GM21390 (cell line): Measurements from ENCODE around the gene RGL4.

Source experiments
- ATAC-seq: cut with Tn5 transposase; IDR thresholded peaks from one replicate; pipeline ENCODE4 v1.9.1; 2021; ENCODE audit not compliant: unreplicated experiment

The RGL4 gene

DNA sequence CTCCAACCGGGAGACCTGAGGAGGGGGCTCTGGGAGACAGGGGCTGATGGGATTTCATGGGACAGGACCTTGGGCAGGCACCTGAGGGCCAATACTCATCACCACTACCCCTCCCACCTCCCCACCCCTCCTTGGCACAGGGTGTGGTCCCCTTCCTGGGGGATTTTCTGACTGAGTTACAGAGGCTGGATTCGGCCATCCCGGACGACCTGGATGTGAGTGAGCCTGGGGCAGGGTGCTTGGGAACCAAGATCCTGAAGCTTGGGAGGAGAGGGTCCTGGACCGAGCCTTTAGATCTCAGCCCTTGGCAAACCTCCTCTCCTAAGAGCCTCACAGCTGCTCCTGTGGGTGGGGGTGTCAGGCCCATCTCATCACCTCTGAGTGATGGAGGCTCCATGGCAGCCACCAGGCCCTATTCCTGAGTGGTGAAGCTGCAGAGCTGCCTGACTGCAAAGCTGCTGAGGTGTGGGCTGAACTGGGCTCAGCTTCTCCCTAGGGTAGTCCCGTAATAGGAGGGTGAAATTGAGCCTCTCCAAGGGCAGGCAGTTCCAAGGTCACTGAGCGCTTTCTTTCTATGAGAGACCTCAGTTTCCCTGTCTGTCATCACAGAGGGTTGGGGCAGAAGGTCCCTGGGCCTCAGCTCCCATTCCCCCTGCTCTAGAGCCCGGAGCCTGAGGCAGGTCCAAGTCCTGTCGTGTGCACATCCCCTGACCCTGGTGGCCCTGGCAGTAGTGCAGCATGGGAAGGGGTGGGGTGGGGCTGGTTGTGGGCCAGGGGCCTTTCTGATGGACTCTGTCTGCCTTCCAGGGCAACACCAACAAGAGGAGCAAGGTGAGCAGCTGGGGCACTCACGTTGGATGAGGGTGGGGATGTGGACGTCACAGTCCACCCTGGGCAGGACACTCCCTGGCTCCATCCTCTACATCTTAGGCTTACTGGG lies 6.5 kb downstream of the RGL4 start:
- ATAC-seq = no peak

DNA sequence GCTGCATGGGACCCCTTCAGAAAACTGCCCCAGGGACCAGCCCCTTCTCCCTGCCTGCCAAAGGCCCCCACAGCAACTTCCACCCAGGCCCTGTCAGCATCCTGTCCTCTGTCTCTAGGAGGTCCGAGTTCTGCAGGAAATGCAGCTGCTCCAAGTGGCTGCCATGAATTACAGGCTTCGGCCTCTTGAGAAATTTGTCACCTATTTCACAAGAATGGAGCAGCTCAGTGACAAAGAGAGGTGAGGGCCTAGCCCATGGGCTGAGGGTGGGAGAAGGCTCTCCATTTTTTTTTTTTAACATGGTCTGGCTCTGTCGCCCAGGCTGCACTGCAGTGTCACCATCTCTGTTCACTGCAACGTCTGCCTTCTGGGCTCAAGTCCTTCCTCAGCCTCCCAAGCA lies 7.3 kb downstream of the RGL4 start:
- ATAC-seq = no peak

DNA sequence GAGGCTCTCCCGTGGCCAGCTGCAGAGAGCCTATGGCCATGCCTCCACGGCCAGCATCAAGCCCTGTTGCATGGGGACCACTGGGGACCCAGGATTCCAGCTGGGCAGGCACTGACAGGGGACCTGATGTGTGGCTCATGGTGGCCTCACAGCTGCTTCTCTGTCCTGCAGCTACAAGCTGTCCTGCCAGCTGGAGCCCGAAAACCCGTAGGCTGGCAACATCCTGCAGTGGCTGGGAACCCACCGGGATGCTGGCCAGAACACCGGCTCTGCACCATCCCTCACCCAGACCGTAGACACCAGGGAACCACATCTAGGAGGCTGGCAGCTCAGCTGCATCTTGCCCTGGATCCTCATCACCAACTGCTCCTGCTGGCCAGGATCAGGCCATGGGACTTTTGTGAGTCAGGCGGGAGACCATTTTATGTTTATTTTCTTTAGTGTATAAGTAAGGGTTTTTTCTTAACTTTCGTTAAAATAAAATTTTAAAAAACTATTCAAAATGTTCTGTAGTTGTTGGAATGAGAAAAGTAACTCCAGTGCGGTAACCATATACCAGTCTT lies 7.9 kb downstream of the RGL4 start:
- ATAC-seq = no peak

DNA sequence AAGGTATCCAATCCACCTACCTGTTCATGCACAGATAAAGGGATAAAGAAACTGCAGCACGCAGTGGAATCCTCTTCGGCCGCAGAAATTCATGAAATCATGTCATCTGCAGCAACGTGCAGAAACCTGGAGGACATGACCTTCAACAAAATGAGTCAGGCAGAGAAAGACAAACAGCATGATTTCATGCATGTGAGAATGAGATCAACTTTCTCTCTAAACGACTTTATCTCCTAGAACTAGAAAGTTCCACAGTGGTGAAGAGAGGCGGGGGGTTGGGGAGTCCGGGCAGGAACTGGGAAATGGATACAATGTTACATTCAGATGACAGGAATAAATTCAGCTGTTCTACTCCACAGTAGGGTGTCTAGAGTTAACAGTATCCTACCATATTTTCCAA lies 9.9 kb downstream of the RGL4 start:
- no peak for ATAC-seq

DNA sequence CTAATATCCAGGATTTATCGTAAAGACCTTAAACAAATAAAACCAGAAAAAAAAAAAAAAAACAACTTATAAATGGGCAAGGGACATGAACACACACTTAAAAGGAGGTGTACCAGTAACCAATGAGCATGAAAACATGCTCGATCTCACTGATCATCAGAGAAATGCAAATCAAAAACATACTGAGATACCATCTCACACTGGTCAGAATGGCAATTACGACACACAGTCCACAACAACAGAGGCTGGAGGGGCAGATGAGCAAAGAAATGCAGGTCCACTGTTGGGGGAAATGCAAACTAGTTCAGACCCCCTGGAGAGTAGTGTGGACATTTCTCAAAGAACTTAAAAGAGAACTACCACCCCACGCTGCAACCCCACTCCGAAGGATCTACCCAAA lies 13.2 kb downstream of the RGL4 start:
- ATAC-seq = no peak

DNA sequence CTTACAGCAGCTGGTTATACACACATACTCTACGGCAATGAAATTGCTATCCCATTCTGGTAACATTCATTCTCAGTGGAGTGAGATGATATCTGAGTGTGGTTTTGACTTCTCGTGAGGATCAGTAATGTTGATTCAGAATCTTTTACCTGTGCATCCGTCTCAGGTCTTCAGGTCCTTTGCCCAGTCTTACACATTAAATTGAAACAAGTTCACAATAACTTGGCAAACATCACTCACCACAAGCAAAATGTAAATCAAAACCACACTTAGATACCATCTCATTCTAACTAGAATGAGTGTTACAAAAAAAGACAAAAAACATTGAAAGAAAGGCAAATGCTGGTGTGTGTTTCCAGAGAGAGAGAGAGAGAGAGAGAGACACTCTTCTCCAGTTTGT lies 14.0 kb downstream of the RGL4 start:
- ATAC-seq = no peak

DNA sequence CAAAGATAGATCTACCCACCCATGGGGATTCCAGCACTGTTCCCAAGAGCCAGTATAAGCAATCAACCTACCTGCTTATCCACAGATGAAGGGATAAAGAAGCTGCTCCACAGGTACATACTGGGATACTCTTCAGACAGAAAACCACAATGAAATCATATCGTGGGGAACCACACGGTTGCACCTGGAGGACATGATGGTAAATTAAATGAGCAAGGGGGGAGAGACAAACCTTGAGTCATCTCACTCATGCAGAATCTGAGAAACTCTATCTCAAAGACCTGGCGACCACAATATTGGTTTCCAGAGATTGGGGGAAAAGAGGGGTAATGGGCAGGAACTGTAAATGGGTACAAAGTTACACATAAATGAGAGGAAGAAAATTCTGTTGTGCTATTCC lies 14.5 kb downstream of the RGL4 start:
- no peak for ATAC-seq

DNA sequence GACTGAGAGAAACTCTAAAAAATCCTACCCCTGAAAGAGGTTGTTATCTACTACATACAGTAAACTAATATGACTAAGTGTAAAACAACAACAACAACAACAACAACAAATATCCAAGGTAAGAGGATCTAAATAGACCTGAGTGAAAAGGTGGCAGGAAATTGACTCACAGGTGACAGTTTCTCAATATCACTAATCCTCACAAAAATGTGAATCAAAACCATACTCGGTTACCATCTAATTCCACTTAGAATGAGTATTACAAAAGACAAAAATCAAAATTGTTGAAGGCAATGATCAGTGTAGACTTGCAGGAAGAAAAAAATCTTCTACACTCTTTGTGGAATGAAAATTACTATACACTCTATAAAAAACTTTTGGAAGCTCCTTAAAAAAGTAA lies 17.5 kb downstream of the RGL4 start:
- no peak for ATAC-seq

DNA sequence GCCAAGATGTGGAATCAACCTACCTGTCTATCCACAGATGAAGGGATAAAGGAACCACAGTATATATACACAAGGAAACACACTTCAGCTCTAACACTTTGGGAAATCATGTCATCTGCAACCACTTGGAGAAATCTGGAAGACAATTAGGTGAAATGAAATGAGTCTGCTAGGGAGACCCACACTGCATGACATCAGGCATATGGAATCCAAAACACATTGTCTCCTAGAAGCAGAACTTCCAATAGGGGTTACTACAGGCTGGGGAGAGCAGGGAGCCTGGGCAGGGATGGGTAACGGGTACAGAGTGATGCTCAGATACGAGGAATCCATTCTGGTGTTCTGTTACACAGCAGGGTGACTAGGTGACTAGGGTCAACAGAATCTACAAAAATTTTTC lies 18.3 kb downstream of the RGL4 start:
- ATAC-seq = no peak

DNA sequence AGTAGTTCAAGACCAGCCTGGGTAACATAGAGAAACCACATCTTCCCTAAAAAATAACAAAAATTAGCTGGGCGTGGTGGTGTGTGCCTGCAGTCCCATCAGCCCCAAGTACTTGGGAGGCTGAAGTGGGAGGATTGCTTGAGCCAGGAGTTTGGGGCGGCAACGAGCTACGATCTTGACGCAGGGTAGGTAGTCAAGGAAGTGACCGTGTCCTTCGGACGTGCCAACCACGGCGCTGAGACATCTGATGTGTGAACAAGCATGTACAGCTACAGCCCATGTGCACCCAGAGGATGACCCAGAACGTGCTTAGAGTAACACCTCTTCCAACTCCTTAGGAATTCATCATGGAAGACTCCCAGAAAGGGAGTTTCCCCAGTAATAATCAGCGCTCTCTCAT lies 21.4 kb downstream of the RGL4 start:
- no peak for ATAC-seq

DNA sequence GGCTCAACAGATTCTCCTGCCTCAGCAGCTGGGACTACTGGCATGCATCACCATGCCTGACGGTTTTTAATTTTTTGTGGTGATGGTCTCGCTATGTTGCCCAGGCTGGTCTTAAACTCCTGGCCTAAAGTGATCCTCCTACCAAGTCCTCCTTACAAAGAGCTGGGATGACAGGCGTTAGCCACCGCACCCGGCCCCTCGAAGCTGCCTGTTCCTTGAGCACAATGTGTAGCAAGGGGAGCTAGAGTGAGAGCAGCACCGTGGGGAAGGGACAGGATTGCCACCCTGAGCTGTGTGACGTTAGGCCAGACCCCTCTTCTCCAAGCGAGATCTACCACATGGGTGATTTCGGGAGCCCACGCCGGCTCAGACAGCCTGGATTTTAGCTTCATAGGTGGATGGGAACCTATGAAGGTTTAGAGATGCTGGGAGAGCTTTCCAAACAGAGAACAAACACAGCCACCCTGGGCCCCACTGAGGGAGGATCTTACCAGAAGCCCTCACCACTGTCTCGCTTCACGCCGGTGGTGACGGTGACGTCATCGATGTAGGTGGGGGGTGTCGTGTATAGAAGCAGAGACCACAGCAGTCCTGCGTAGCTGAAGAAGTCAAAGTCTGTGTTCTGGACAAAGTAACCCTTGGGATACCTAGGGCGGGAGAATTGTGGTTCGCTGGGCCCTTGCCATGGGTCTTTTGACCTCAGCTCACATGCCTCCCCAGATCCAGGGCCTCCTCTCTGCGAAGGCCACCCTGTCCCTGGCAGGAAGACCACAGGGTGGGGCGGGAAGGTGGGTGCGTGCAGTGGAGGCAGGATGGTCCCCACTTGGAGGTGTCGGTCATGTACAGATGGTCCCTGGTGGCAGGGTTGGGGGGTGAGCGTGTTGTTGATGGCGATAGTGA lies 23.1 kb downstream of the RGL4 start:
- ATAC-seq = no peak

DNA sequence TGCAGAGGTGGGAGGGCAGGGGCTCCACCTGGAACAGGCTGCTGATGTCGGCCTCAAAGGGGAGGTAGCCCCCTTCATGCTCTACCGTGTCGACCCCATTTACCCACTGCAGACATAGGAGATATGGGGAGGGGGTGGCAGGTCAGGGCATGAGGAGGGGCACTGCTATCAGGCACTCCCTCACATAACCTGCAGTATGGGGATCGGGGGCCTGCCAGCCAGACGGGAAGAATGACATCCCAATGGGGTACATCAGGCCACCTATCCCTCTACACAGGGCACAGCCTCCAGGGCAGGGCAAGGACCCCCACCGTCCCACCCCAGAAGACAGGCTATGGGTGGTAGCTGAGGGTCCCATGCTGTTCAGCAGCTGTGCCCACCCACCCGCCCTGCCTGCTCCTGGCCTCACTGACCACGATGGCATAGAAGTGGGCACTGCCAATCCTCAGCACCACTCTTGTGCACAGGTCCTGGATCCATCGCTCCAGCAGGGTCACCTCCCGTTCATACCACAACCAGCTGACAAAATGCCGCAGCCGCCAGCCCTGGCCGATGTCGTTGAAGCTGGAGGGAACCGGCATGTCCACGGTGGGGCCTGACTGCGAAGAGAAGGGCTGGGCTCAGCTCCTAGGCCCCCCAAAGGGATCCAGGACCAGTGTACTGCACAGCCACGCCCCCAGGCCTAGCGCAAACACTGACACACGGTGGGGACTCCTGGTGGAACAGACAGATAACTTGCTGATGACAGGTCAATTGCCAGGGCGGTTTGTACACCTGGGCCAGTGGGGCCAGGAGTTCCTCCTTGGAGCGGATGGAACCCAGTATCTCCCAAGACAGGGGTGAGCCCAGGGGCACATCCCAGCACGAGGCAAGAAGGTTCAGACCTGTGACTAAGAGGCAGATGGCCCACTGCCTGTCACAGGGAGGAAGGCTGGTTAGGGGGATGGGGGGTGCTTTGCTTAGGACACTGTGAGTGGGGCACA lies 24.1 kb downstream of the RGL4 start:
- no peak for ATAC-seq

DNA sequence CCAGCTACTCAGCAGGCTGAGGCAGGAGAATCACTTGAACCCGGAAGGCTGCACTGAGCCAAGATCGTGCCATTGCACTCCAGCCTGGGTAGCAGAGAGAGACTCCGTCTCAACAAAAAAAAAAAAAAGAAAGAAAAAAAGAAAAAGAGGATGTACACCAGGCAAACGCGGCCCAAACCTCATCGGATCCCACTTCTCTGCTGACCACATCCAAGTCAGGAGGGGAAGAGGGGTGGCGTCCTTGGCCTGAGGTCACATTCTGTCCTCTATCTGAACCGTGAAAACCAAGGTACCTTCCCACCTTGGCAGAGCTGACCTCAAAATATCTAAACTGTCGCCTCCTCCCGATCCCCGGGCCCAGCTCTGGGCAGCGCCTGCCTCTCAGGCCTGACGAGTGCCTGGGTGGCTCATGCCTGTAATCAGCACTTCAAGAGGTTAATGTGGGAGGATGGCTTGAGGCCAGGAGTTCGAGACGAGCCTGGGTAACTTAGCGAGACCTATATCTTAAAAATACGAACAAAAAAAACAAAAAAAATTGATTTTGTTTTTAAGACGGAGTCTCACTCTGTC lies 25.1 kb downstream of the RGL4 start:
- ATAC-seq = no peak

DNA sequence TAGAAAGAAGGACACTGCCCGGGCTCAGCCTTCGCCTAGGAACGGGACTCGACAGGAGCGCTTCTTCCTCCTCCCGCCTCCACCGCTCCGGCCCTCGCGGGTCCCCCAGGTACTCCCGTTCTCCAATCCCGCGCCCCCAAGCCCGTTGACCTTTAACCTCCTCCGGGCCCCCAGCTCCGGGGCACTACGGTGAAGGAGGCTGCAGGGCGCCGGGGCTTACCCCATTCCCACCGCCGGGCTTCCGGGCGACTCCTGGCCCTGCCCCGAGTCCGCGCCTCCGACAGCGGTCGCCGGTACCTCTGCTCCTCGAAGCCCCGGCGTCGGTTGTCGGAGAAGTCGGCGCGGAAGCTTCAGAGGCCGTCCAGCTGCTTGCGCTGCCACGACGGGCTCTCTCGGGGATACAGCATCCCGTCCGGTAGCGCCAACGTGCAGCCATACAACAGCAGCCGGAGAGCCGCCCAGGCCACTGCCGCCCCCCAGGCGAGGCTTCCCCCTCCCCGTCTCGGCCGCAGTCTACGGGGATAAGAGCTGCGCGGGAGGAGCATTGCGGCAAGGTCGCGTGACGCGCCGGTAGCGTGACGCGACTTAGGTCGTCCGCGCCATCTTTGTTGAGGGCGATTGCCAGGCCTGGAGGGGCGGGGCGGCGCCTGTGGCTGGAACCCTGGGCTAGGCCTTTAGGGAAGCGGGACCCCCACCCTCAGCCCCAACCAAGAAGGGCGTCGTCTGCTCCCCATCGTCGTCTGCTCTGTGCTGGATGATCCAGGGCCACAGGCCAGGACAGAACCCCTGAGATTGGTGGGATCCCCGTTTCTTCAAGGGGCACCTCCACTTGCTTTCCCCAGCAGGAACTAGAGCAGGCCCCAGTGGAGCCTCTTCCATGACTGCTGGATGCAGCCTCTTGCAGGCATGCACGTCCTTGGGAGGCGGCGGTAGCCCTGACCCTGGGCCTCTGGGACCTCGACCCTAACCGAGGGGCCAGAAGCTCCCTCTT lies 26.3 kb downstream of the RGL4 start:
- ATAC-seq = peak; percentile 79

DNA sequence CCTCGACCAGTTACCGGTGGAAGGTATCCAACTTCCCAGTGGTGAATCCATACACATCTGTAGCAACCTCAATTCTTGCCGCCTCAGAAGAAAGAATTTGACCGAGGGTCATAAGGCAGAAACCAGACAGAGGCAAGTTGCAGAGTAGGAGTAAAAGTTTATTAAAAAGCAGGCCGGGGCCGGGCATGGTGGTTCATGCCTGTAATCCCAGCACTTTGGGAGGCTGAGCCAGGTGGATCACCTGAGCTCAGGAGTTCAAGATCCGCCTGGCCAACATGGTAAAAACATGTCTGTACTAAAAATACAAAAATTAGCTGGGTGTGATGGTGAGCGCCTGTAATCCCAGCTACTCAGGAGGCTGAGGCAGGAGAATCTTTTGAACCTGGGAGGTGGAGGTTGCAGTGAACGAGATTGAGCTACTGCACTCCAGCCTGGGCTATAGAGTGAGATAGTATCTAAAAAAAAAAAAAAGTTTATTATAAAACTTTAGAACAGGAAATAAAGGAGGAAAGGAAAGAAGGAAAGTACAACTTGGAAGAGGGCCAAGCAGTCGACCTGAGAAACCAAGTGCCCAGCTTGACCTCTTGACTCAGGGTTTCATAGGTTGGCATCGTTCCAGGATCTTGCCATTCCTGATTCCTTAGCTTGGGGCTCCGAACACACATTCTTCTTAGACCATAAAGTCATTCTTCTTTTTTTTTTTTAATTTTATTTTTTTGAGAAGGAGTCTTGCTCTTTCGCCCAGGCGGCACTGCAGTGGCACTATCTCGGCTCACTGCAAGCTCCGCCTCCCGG lies 27.8 kb downstream of the RGL4 start:
- ATAC-seq = no peak

DNA sequence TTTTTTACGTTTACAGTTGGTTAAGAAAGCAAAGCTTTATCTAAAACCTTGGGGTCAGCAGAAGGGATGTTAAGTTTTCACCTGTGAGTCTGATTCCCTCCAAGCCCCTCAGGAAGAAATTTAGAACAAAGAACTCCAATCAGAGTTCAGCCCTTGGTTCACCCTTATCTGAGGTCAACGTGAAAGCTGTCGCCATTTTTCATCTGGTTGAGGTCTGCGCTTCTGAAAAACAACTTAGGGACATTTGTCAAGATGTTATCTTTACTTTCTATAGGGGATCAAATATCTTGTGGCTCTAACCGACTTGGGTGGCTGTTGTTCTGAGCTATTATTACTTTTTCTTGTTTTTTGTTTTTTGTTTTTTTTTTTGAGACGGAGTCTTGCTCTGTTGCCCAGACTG lies 30.0 kb downstream of the RGL4 start:
- no peak for ATAC-seq

DNA sequence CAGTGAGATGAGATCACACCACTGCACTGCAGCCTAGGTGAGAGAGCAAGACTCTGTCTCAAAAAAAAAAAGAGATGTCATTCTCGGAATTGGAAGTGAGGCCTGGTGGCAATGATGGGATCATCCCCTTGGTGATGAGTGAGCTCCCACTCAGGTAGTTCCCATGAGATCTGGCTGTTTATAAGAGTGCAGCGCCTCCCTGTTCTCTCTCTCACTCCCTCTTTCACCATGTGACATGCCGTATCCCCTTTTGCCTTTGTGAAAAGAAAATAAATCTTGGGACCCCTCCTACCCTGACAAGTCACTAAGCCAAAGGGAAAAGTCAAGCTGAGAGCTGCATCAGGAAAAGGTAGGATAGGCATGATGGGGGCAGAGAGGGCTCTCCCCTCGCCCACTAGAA lies 31.3 kb downstream of the RGL4 start:
- no peak for ATAC-seq

DNA sequence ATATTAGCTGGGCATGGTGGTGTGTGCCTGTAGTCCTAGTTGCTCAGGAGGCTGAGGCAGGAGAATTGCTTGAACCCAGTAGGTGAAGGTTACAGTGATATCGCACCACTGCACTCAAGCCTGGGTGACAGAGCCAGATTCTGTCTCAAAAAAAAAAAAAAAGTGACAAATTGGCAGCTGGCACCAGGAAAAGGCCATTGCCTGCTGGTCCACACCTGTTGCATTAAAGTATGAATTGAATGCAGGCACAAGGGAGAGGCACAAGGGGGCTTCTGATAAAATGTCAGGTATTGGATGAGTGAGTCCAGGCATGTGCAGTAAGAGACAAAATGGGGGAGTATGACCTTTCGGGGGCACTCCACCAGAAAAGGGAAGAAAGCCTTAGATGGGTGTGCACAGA lies 31.9 kb downstream of the RGL4 start:
- no peak for ATAC-seq
